HG03135 (cell line): Measurements from ENCODE around the gene USP34.

Experiments
- ATAC-seq: cut with Tn5 transposase; IDR thresholded peaks from one replicate; pipeline ENCODE4 v1.9.1; 2021; ENCODE audit warnings: mild to moderate bottlenecking, moderate library complexity; ENCODE audit not compliant: unreplicated experiment

The USP34 gene

DNA sequence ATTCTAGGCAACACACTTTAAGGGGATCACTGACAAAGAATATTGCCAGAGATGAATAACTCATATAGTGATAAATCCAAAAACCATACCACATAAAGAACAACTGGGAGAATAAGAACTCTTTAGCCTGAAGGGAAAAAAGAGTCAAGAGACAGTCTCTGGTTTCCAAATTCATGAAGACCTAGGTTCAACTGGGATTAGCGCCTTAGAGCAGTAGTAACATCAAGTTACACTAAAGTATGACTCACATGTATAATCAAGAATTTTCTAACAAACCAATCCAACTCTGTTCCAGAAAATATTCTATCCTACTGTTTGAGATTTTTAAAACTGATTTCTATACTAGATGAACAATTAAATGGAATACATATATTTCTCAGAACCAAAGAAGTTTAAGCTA lies 93.8 kb downstream of the USP34 start:
- ATAC-seq, result no peak

GRCh38 chr2:61376211-61376610 lies 94.7 kb downstream of the USP34 start:
- no peak for ATAC-seq

- no peak for ATAC-seq
These were observed 99.9 kb downstream of the USP34 start for GRCh38 chr2:61371027-61371426.

DNA sequence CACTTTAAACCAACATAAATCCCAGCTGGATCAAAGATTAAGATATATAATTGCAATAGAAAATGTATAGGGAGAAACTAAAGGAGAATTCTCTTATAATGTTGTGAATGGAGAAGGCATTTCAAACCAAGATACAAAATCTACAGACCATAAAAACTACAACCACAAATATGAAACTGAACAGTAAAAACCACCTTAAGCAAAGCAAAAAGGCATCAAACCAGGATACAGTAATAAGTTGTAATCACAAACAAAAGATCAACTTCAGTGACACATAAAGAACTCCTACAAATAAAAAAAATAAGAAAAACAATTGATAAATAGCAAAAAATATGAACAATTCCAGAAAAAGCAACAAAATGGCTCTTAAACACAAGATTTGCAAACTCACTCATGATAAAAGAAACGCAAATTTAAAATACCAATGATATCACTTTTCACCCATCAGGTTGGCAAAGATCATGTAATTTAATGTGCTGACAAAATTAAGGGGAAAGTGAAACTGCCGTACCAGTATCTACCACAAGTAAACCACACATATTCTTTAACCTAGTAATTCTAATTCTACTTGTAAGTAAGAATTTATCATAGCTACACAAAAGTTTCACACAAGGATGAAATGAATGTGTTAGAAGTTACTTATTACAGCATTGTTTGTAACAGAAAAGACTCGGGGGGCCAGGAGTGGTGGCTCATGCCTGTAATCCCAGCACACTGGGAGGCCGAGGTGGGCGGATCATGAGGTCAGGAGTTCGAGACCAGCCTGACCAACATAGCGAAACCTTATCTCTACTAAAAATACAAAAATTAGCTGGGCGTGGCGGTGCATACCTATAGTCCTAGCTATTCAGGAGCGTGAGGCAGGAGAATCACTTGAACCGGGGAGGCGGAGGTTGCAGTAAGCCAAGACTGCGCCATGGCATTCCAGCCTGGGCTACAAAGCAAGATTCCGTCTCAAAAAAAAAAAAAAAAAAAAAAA lies 101.9 kb downstream of the USP34 start:
- no peak for ATAC-seq

- ATAC-seq, result no peak
These were observed 103.7 kb downstream of the USP34 start for GRCh38 chr2:61367177-61367576.

DNA sequence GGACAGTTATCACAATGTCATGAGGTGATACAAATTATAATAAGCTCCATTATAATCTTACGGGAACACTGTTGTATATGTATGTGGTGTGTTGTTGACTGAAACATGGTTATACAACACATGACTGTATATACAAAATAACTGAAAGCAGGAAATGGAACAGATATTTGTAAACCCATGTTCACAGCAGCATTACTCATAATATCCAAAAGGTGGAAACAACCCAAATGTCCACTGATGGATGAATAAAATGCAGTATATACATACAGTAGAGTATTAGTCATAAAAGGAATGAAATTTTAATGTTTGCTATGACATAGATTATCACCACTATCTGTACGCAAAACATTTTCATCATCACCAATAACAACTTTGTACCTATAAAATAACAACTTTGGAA lies 107.3 kb downstream of the USP34 start:
- ATAC-seq, result no peak

DNA sequence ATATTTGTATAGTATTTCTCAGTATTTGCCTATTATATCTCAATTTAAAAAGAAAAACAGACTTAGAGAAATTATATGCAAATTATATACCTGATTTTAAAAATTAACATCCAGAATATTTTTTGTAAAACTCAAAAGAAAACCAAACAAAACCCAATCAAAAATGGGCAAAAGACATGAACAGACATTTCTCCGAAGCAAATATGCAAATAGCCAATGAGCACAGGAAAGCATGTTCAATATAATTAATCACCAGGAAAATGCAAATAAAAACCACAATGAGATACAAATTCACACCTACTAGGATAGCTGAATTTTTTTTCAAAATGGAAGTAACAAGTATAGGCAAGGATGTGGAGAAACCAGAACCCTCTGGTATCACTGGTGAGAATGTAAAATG lies 108.0 kb downstream of the USP34 start:
- ATAC-seq, result no peak

DNA sequence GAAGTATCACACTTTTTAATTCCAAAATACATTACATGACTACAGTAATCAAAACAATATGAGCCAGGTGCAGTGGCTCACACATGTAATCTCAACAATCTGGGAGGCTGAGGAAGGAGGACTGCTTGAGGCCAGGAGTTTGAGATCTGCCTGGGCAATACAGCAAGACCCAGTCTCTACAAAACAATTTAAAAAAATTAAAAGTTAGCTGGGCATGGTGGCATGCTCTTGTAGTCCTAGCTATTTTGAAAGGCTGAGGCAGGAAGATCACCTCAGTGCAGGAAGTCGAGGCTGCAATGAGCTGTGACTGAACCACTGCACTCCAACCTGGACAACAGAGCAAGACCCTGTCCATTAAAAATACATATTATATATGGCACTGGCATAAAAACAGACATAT lies 109.8 kb downstream of the USP34 start:
- ATAC-seq, result no peak

- ATAC-seq, result no peak
These were observed 111.8 kb downstream of the USP34 start for GRCh38 chr2:61359058-61359457.

GRCh38 chr2:61357681-61358080 lies 113.2 kb downstream of the USP34 start:
- ATAC-seq, result no peak

DNA sequence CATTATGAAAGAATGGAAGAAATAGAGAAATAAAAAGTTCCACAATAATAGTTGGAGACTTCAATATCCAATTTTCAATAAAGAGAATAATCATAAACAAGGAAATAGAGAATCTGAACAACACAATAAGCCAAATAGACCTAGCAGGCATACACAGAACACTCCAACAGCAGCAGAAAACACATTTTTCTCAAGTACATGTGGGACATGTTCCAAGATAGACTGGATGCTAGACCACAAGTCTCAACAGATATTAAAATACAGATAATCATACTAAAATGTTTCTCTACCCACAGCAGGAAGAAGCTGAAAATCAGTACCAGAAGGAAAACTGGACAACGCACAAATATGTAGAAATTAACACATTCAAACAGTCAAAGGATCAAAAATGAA lies 113.9 kb downstream of the USP34 start:
- no peak for ATAC-seq

DNA sequence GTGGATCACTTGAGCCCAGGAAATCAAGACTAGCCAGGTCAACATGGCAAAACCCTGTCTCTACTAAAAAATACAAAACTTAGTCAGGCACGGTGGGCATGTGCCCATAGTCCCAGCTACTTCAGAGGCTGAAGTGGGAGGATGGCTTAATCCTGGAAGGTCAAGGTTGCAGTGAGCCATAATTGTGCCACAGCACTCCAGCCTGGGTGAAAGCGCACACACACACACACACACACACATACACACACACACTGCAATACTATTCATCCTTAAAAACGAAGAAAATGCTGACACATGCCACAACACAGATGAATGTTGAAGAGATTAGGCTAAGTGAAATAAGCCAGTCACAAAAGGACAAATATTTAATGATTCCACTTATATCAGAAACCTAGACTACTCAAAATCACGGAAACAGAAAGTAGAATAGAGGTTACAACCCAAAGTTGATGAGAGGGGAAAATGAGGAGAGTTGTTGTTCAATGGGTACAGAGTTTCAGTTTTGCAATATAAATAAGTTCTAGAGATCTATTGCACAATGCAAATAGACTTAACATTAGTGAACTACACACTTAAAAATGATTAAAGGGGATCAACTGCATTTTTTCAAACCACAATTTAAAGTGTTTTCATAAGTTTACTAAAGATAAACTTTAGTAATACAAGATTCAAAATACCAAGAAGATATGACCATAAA lies 114.5 kb downstream of the USP34 start:
- ATAC-seq, result no peak

- ATAC-seq, result no peak
These were observed 116.2 kb downstream of the USP34 start for GRCh38 chr2:61354543-61355197.

GRCh38 chr2:61353909-61354308 lies 117.0 kb downstream of the USP34 start:
- ATAC-seq, result no peak

- no peak for ATAC-seq
These were observed 120.1 kb downstream of the USP34 start for GRCh38 chr2:61350777-61351176.

GRCh38 chr2:61343141-61343540 lies 127.7 kb downstream of the USP34 start:
- no peak for ATAC-seq

GRCh38 chr2:61340242-61340641 lies 130.6 kb downstream of the USP34 start:
- ATAC-seq, result no peak

GRCh38 chr2:61338447-61338846 lies 132.4 kb downstream of the USP34 start:
- no peak for ATAC-seq

GRCh38 chr2:61335187-61335586 lies 135.7 kb downstream of the USP34 start:
- ATAC-seq, result no peak

GRCh38 chr2:61334466-61334865 lies 136.4 kb downstream of the USP34 start:
- no peak for ATAC-seq

DNA sequence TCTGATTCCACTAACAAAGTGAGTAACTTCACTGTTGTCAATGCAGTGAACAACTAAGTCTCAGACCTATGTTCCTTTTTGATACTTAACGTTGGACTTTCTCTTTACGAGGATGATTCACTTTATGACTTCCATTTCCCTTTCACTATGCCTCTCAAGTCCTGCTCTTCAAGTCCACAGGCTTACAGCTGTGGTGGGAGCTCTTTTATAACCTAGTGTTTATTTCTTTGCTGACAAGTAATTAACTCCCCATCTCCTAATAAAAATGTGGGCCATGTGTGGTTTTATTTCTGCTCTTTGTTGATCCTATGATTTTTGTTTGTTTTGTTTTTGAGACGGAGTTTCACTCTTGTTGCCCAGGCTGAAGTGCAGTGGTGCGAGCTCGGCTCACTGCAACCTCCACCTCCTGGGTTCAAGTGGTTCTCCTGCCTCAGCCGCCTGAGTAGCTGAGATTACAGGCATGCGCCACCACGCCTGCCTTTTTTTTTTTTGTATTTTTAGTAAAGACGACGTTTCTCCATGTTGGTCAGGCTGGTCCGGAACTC lies 142.1 kb downstream of the USP34 start:
- ATAC-seq, result no peak
